ENCODE data around the gene SHROOM3.

The SHROOM3 gene

GRCh38 chr4:76539979-76540378 is 105.0 kb downstream of the SHROOM3 start:
- DNase-seq (ENCODE audit: low read depth, low spot score): no peak

DNA sequence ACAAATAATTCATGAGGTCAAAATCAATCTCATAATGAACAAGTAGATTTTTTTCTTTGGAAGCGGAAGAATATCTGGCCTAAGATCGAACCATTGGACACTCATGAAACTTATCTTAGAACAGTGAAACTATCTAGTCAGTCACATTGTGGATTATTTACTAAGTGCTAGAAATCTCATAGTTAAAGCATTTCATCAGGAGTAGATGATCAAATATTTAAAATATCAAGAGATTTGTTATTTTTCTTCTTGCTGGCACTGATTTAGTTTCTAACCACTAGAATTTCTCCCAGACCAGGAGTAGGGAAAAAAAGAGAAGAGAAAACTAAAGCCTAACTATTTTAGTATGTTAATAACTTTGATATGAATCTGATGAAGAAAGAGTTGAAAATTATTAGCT is 105.5 kb downstream of the SHROOM3 start:
- no peak for DNase-seq (ENCODE audit: low read depth, low spot score)

DNA sequence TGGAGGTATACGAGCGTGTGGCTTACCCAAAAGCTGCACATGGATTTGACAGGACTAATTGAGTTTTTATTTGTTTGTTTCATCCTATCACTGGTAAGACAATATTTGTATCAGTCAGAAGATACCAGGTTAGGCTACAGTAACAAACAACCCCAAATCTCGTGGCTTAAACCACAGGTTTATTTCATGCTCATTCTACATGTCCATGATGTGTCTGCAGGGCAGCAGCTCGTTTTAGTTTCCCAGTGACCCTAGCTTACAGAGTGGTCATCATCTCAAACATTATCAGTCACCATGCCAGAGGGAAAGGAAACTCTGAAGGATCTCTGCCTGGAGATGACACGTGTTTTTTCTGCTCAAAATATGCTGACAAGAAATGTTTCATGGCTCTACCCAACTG is 108.3 kb downstream of the SHROOM3 start:
- DNase-seq (ENCODE audit: low read depth, low spot score): no peak

DNA sequence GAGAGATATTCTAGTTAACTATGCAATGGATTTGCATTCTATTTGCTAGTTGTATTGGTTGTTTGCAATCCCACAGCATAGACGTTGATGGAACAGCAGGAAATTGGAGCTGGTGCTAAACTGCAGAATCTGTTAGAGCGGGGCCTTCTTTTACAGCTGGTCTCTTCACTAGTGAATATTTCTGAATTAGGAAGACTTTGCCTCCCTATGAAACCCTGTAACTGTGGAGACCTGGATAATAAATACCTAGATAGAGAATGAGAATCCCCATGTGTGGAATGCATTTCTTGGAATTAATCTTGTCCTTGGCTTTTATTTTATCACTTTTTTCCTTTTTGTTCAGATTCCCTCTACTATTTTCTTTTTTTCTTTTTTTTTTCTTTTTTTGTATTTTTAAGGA is 109.7 kb downstream of the SHROOM3 start:
- DNase-seq (ENCODE audit: low read depth, low spot score): no peak

- no peak for DNase-seq (ENCODE audit: low read depth, low spot score)
These were observed 110.3 kb downstream of the SHROOM3 start for GRCh38 chr4:76545226-76545884.

DNA sequence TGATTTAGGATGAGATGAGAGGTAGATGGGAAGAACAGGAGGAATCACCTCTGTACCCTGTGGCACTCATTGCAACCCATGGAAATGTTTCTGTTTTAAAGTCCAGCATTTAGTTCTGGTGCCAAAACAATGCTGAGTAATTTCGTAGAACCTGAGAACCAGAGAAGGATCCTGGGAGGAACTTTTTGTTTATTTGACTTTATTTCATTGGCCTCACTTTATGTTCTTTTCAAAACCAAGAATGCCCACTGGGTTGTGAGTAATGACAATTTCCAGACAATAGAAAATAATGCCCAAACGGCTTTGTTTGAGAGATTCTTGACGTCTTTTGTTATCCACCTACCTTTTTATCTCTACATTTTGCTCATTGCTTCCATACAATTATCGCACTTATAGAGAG is 111.3 kb downstream of the SHROOM3 start:
- no peak for DNase-seq (ENCODE audit: low read depth, low spot score)

DNA sequence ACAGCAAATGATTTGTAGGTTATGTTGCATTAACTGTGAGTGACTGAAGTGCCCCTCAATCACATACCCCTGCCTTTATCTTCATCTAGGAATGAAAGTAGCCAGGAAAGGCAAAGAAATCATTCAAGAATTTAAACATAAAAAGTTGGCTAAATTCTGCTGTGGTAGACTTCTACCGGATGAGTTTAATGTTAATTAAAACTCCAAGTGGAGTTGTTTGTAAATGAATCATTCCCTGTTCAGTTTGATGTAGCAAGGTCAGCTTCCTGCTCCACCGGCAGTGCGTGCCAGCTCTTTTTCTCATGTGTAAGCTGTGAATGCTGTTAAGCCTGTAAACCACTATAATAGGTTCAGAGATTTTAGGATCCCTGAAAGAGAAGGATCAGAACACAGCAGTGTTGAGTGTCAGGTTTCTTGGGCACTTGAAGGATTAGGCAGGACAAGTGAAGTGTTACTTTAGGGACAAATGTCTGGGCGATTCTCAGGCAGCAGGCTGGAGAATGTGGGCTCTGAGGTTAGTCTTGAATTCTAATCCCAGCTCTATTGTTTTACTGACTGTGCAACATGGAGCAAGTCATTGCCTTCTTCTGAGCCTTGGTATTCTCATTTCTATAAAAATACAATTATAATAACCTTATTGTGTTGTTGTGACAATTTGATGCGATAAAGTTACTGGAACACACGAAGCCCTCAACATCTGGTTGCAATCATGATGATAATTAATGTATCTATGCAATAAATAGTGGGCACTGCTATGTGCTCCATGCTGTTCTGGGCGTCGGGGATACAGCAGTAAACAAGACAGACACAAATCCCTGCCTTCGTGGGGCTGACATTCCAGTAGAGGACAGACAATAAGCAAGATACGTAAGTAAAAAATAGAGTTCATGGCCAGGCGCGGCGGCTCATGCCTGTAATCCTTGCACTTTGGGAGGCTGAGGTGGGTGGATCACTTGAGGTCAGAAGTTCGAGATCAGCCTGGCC is 112.0 kb downstream of the SHROOM3 start:
- no peak for DNase-seq (ENCODE audit: low read depth, low spot score)

- no peak for DNase-seq (ENCODE audit: low read depth, low spot score)
These were observed 113.7 kb downstream of the SHROOM3 start for GRCh38 chr4:76548704-76549103.

DNA sequence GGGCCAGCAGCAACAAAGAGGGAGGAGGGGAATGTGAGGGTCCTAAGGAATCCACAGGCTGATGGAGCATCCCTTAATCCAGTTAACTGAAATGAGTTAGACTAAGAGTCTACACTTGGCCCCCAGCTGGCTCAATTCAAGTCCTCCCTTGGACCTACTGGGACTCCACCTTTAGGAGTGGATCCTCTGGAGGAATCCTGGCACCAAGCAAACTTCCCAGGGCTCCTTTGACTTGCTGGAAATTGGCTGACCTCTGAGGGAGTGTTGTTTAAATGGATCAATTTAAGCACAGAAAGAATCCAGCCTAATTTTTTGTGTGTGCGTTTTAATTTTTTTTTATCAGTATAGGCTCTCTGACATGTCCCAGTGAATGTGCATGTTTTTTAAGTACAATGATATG is 114.7 kb downstream of the SHROOM3 start:
- no peak for DNase-seq (ENCODE audit: low read depth, low spot score)

GRCh38 chr4:76550966-76551780 is 116.1 kb downstream of the SHROOM3 start:
- no peak for DNase-seq (ENCODE audit: low read depth, low spot score)

DNA sequence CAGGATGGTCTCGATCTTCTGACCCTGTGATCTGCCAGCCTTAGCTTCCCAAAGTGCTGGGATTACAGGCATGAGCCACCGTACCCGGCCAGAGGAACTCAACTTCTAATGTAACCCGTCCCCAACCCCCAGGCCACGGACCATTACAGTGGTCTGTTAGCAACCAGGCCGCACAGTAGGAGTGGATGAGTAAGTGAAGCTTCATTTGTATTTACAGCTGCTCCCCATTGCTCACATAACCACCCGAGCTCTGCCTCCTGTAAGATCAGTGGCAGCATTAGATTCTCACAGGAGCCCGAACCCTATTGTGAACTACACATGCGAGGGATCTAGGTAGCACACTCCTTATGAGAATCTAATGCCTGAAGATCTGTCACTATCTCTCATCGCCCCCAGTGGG is 119.6 kb downstream of the SHROOM3 start:
- DNase-seq (ENCODE audit: low read depth, low spot score): no peak

DNA sequence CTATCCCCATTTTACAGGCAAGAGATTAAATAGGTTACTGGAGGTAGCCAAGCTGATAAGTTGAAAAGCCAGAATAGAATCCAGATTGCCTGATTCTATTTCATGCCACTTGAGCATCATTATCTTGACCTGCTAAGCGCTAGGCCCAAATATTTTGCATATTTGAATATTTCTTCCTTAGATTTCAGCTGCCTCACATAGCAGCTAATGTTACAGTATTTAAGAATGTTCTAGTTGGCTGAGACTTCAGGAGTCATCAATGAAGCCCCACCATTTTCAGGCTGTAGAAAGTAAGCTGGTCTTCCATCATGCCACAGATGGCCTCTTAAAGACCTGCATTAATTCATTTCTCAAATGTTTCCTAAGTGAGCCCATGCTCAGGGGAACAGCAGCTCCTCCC is 121.4 kb downstream of the SHROOM3 start:
- no peak for DNase-seq (ENCODE audit: low read depth, low spot score)

DNA sequence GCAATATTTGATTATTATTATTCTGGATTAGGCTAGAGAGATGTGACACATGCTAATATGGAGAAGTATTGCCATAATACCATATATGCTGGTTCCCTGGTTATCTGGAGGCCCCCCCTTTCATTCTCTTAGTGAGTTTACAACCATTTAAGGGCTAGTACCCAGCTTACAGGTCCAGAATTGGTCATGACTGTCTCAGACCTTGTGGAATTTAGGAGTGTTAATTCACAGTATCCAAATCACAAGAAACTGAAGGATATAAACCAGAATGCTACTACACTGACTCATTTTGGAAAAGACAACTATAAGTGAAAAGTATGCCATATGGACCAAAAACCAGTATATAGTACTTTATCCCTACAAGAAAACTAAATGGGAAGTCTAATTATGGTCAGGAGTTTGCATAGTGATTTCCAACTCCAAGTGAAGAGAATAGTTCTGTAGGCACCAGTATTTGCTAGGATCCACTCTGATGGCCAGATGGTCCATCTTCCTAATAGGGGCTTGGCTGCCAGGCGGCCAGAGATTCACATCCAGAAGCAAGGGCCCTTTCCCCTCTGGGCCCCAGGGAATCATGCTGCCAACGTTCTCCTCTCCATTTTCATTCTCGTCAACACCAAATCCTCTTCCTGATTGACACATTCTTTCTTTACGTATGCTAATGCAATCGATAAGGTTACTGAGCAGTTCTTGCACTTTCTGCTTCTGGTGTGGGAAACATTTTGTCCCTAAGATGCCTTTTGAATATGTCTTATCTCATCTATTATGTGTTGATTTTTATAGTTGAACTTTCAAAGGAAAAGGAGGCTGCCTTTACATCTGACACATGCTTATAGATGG is 123.6 kb downstream of the SHROOM3 start:
- no peak for DNase-seq (ENCODE audit: low read depth, low spot score)

DNA sequence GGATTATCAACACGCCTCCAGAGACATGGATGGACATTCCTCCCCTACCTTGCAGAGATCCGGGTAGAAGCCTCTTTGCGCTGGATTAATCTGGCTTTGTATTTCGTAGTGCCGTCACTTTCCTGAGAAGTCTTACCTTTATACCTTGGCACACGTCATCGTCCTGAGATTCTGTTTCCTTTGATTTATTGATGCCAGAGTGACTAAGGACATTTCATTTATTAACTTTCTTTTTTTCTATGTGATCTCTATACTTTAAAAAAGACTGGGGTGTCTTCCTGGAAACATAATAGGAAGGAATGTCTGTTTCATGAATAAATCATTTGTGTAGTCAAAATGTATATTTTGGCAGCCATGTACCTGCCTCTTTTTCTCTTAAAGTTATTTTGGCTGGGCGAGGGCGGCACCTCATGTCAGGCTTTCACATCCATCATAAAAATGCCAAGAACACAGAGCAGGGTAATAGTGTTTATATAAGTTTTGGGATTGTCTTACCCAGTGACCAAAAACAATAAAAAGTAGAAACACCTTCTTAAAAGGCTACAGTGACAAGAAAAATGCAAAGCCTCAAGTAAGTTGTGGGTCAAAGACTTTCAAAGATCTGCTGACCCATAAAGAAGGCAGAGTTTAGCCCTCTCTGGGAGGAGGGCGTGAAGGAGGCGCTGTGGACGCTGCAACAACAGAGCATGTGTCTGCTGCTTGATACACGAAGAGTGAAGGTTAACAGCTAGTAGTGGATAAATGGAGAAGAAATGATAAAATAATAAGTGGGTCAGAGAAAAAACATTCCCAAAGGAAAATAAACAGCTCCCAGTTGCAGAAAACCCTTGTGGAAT is 124.4 kb downstream of the SHROOM3 start:
- DNase-seq (ENCODE audit: low read depth, low spot score): no peak

GRCh38 chr4:76562161-76562560 is 127.1 kb downstream of the SHROOM3 start:
- DNase-seq (ENCODE audit: low read depth, low spot score): no peak

DNA sequence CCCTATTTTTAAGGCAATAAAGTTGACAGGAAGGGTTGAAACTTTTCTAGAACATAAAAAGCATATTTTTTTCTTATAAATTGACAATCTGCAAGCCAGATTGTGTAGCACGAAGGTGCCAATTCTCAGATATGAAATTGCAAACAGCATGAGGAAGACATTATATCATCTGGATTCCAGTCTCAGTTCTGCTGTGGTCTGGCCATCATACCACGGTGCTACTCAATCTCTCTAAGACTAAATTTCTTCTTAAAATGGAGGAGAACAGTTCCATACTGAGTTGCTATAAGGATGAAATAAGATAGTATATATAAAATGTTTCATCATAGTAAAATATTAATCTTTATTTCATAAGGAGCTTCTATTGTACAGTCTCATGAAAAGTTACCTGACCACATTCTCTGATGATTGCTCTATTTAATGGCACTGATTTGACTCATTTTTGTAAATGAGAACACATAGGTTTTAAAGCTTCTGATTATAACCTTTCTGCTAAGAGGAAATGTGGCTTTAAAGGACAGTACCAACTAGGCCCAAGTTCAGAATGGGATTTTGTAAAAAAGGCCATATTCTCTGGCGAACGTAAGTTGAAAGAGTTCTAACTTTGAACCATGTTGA is 127.9 kb downstream of the SHROOM3 start:
- no peak for DNase-seq (ENCODE audit: low read depth, low spot score)

DNA sequence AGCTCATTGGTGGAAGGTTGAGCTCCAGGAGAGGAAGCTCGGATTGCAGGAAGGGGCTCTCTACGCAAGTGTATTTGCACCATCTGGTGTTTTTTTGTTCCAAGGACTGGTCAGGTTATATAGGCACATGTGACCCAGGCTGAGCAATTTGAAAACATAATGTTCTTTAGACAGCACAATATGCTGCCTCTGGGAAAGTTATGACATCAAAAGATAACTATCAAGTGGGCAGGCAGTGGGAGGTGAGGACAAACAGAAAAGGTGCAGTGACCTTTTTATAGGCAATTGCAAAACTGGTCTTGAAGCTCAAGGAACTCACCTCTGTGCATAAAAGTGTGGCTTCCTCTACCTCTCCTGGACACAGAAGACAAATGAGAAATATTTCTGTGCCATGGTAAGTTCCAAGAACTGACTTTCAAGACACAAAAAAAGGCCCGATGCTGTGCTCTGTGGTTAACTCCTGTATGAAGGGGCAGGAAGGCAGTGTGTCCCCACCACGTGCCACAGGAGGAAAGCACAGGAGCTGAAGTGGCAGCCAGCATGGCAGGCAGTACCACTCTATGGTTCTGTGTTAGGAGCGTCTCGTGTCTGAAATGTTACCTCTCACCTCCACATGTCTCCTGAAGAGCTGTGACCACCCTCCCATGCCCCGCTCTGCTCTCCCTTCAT is 128.6 kb downstream of the SHROOM3 start:
- DNase-seq (ENCODE audit: low read depth, low spot score): no peak

DNA sequence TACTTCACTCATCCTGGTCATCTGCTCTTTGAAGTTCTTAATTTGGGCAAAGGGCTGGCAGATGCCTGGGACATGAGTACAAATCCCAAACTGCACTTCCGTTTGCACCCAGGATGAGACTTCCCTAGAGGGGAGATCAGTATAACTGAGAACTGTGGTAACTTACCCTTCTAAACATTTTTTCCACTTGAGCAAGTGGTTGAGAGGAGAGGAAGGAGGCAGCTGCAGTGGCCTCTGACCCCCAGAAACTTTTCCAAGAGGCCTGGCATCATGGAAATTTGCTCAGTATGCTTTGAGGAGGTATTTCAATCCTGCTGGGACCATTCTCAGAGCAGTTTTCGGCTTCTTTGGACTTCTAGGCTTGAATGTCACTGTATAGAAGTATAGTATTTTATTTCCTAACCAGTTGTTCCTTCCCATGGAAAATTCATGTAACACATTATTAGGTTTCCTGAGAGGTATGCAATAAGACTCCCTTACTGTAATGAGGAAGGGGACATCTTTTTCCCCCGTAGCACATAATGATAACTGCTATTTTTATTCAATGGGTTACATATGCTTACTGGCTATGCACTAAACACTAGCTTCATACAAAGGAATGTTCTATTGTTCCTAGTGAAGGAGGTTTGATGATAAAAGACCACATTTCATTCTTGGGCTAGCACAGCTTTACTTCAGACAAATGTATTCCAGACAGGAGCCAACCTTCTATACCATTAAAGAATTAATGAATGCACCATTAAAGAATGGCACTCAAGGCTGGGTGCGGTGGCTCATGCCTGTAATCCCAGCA is 129.3 kb downstream of the SHROOM3 start:
- DNase-seq (ENCODE audit: low read depth, low spot score): no peak

All from activated naive CD8-positive, alpha-beta T cell treated with anti-CD3 and anti-CD28 coated beads, Interleukin-2, amount 50 U/mL, for 16 hours (primary cell).